GM18909 (cell line): ENCODE measurements around the gene TNFSF13B.
"Not testable (repeated sequence)": the region's sequence is repeated elsewhere in the genome, so short reads cannot be mapped to it uniquely, and the experiment has no call there.

ENCODE experiments used
- ATAC-seq: cut with Tn5 transposase; IDR thresholded peaks from one replicate; pipeline ENCODE4 v1.9.1; 2021; ENCODE audit warnings: mild to moderate bottlenecking; ENCODE audit not compliant: unreplicated experiment, poor library complexity

TNFSF13B gene, protein sequence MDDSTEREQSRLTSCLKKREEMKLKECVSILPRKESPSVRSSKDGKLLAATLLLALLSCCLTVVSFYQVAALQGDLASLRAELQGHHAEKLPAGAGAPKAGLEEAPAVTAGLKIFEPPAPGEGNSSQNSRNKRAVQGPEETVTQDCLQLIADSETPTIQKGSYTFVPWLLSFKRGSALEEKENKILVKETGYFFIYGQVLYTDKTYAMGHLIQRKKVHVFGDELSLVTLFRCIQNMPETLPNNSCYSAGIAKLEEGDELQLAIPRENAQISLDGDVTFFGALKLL

DNA sequence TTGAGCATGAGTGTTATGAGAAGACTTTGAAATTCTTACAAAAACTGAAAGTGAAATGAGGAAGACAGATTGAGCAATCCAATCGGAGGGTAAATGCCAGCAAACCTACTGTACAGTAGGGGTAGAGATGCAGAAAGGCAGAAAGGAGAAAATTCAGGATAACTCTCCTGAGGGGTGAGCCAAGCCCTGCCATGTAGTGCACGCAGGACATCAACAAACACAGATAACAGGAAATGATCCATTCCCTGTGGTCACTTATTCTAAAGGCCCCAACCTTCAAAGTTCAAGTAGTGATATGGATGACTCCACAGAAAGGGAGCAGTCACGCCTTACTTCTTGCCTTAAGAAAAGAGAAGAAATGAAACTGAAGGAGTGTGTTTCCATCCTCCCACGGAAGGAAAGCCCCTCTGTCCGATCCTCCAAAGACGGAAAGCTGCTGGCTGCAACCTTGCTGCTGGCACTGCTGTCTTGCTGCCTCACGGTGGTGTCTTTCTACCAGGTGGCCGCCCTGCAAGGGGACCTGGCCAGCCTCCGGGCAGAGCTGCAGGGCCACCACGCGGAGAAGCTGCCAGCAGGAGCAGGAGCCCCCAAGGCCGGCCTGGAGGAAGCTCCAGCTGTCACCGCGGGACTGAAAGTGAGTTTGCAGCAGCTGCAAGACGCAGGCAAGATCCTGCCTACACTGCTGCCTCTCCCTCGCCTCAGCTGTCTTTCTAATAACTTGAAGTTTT, at the start of gene TNFSF13B:
Gene TNFSF13B, plus strand, starts transcription at position 118 of the 728 bp plus-strand sequence. Its CDS starts 178 bp downstream, at position 296.
- peak; percentile 76 for ATAC-seq

DNA sequence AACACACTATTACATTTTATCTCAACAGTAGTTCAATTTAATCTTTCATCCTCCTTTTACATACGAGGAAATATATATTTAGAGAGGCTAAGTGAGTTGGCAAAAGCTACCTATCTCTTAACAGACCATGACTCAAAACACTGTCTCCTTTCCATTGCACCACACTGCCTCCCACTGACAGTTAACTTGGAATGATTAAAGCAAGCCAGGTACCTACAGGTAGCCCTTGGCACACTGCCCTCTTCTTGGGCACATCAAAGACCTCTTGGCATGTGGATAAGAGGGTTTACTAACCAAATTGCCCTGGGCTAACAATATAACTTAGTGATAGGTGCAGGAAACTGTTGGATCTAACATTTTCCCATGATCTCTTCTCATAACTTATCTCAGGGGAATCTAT, 49.5 kb upstream of the TNFSF13B start:
- ATAC-seq, result no peak

DNA sequence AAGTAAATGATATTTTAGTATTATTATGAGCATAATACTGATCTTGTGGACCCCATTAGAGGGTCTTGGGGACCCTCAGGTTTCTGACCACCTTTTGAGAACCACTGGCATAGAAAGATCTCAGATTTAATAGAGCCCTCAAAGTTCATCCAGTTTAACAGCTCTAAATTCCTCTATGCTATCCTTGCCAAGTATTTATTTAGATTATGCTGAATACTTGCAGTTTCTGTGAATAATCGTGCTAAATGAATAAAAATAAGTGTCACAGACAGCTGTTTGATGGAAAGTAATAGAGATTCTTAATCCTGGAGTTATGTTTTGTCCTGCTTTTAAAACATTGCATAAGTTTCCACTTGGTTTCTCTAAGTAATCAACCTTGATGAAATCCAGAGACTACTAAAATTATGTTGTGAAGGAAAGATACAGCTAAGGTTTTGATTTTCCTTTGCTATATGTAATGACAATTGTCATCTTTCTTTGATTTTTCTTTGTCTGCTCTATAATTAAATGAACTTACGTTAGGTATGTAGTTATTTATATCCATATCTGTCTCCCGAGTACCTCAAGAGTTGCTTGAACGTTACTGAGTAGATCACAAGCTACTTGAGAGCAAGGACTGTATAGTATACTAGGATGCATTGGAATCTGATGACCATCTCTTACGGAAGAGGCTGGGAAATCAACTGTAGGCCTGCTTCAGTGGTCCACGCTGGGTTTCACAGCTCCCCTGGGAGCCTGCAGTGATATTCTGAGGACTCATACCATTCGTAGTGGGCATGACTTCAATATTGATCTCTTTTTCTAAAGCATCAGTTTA, 45.6 kb upstream of the TNFSF13B start:
- no peak for ATAC-seq

DNA sequence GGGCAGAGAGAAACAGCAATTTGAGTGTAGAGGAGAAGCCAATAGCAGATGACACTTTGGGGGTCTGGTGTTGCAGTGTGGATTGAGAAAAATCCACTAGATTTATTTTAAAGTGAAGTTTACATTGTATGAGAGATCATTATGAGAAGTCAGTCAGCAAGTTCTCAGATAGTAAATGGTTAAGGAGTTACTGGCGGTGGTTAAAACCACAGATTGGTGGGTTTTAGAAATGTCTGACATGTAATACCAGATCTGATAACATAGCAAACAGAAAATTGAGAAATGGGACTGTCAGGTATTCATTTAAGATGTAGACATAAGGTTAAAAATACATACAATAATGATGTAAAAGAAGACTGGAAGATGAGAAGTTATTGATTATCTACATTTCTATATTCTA, 44.1 kb upstream of the TNFSF13B start:
- ATAC-seq, result peak; percentile 70

DNA sequence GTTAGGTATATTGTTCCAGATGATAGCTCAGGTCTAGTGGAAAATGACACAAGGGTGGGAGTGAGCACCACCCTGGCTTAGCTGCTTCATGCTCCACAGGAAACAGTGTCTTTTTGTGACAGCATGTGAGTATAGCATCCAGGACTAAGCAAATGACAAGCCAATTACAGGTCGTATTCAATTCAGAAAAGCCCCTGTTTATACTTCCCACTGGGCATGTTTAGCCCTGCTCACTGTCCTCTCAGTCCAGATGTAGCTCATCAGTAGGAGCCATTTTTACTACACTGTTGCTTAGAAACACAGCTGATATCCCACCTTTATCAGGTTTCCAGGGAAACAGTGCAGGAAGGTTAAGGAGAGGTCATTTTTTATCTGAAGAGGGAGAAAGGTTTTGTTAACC, 43.3 kb upstream of the TNFSF13B start:
- peak; percentile 32 for ATAC-seq

DNA sequence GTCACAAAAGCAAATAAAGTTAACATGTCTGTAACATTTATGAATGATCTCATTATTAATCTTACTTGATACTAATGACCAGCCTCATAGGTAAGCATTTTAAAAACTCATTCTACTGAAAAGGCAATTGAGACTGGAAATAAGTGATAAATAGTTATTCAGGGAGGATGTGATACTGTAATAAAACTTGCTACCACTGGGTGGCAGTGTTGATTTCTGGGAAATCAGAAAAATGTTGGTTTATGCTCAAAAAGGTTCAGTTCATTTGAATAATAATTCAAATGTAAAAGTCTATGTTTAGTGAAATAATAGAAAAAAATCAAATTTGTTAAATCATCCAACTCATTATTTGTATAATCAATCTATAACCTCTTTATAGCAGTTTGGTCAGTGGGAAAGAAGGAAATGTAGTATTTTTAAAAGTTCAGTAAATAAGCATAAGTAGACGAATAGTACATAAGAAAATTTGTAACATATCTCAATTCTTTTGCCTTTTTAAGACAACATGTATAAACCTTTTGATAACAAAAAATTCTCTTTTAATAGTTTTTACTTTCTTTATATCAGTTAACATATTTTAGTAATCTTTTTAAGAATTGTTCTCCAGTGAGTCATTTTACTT, 41.8 kb upstream of the TNFSF13B start:
- no peak for ATAC-seq

DNA sequence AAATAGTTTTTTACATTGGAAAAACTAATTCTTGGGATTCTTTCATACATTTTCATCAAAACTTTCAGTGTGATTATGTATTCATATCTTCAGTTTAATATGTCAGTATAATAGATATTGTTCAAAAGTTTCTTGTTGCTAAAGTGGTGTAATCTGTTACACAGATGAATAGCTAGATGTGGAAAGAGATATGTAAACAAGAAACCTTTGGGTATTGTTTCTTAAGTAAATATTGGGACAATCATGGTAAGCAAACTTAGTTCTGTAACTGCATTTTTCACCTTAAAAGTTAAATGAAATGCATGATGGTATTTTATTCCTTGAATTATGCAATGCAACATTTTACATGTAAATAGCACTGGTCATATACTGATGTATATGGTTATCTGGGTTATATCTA, 39.1 kb upstream of the TNFSF13B start:
- no peak for ATAC-seq

DNA sequence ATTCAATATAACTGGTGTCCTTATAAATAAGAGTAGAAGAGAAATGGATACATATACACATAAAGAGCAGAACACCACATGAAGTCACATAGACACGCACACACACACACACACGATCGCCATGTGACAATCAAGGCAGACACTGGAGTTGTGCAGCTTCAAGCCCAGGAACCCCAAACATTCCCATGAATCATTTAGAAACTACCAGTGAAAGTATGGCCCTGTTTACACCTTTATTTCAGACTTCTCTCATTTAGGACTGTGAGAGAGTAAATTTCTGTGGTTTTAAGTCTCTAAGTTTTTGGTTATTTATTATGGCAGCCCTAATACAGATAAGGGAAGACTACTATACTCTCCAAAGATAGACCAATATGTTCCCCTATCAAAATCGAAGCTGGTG, 20.4 kb upstream of the TNFSF13B start:
- no peak for ATAC-seq

DNA sequence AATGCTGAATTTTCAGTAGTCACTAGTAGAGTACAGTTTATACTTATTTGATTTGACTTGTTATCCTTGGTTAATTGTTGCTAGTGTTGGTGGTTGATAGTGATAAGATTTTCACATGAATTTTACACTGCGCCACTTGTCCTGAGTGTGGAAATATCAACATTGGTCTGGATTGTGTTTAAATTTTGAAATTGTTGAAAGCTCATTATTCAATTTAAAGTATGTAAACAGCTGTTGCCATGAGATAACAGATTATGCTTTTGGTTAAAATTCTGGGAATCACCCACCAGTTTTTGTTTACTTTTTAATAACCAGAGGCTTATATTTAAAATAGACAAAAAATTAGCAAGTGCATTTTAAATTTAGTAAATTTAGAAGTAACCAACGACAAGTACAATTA, 12.3 kb upstream of the TNFSF13B start:
- ATAC-seq, result no peak

DNA sequence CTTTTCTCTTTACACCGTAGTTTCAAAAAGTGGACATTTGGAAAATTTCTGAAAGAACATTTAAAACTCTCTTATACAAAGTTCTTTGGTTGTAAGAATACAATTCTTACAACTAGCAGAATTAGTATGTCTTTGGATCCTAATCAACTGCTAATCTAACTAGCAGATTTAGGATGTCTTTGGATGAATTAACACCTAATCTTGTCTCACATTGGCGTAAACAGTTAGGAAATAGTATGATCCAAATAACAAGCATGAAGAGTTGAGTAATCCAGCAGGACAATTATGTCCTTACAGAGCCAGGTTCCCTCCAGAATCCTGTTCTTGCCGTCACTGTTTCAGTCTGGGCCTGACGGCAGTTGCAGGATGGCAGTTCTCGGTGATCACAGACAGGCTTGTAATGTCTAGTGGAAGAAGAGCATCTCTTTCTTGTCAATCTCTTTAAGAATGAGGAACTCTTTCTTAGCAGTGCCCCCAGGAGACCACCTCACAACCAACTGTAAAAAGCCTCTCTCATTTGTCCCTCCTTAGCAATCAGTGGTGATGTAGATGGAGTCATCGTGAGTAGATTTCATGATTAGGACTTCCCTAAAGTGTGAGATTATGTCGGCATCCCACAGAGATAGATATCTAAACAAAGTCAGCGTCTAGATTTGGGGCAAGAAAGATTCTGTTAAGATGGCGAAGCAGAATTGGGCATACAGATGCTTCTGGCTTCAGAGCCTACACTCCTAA, 5.7 kb upstream of the TNFSF13B start:
- ATAC-seq, result no peak

DNA sequence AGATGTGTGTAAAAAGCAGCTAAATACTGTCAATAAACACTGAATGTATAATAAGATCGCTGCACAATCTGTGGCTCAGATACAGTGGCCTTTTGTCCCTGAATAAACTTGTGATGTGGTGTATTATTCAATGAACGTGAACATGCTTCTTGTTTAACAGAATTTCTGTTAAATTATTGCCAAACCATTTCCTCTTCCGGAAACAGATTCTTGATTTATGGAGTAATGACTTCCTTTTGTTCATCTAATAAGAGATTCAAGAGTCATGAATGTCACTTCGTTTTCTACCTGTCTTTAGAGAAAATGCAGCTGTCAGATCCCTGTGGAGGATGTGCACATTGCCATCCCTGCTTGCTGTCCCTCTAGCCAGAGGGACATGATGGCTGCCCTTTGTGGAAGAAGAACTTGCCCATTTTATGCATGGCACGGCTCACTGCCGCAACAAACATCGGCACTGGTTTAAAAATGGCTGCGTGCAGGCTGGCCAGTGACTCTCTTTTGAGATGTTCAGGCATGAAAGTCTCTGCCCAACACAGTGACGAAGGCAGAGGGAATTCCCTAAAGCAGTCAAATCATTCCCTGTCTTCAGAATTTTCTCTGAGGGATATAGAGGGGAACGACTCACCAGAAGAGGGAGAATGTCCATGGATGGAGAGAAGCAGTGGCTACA, 3.1 kb upstream of the TNFSF13B start:
- no peak for ATAC-seq

DNA sequence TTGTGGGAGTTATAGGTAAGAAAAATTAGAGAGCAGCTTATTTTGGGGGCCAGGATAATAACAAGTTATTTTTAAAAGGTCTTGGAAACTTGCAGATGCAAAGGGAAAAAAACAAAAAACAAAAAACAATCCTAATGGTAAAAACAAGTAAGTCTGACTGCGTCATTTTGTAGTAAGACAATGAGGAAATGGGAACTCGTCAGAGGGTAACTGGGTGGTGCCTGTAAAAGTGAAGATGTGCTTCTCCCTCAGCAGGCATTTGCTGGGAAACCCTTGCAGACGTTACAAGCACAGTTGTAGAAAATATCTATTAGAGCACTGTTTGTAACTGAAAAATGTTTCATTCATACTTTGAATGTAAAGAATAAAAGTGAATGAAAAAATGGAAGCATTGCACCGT, 2.2 kb upstream of the TNFSF13B start:
- ATAC-seq, result no peak

DNA sequence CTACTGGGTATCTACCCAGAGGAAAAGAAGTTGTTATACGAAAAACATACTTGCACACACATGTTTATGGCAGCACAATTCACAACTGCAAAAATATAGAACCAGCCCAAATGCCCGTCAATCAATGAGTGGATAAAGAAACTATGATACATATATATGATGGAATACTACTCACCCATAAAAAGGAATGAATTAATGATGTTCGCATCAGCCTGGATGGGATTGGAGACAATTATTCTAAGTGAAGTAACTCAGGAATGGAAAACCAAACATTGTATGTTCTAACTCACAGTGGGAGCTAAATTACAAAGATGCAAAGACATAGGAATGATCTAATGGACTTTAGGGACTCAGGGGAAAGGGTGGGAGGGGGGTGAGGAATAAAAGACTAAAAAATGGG, 1.7 kb upstream of the TNFSF13B start:
- not testable (repeated sequence) for ATAC-seq

DNA sequence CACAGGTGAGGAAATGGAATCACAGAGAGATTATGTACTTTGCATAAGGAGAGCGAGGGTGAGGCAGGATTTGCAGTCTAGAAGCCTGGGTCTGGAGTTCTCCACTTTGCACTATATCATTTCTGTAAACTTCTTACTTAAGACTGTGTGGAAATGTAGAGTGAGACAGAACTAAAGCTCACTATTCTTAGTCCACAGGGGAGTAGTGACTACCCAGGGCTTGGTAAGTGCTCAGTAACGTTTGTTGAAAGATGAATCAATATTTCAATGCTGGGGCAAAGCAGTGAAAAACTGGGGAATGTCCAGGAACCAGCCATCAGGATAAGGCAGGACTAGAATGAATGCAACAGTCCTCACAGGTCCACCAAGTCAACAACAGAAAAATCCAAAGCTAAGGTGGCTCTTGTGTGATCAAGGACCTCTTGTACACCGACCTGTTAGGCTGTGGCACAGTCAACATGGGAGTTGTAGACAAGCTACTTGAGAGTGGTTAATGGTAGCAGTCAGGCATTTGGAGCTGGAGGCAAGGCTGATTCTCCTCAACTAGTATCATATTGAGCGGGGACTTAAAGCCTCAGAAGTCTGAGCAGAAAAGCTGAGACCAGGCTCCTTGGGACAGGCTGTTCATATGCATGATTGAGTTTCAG, 929 bp upstream of the TNFSF13B start:
- ATAC-seq, result peak; percentile 26

DNA sequence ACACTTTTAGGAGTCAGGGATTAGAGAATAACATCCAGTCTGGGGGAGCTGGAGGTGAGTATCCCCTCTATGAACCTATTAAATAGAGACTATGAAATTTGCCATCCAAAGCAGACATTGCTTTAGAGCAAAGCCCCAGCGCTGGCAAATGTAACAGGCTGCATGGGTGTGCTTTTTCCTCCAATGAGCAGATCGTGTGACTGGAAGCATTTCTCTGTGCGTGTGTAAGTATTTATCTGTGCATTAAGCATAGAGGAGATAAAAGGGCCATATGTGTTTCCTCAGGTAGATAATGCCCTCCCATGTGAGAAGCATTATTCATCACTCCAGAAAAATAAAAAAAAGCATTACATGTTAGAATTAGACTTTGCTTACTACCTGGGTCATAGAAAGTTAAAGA, 924 bp downstream of the TNFSF13B start:
- ATAC-seq, result peak; percentile 13

DNA sequence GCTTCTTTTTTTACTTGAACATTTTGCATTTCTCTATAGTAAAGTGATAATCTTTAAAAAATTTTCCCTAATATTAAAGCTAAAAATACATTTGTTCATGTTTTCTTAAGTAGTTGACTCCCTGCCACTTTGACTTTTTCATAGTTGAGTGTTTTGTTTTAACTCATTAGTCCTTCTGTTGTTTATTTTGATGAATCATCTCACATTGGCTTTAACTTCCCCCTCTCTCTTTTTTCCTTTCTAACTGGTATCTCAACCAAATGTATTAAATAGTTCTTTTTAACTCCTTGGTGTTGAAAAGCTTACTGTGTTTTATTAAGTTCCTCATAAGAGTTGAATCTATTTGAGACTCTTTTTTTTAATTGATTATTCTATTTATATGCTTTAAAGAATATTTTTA, 2.8 kb downstream of the TNFSF13B start:
- no peak for ATAC-seq

DNA sequence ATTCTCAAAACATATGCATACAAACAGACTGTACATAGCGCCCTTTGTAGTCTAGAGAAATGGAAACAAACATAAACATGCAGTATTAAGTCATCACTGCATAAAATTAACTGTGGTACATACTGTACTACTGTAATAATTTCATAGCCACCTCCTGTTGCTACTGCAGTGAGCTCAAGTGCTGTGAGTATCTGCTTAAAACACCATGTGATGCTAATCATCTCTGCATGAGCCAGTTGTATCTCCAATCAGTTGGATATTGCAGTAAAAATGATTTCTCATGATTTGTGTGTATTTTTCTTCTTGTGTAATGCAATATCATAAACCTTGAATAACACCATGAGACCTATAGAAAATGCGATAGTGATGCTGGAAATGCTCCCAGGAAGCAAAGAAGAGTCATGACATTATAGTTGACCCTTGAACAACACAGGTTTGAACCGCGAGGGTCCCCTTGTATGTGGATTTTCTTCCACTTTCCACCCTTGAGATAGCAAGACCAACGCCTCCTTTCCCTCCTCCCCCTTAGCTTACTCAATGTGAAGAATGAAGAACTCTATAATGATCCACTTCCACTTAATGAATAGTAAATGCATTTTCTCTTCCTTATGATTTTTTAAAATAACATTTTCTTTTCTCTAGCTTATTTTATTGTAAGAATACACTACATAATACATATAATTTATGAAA, 4.1 kb downstream of the TNFSF13B start:
- no peak for ATAC-seq

DNA sequence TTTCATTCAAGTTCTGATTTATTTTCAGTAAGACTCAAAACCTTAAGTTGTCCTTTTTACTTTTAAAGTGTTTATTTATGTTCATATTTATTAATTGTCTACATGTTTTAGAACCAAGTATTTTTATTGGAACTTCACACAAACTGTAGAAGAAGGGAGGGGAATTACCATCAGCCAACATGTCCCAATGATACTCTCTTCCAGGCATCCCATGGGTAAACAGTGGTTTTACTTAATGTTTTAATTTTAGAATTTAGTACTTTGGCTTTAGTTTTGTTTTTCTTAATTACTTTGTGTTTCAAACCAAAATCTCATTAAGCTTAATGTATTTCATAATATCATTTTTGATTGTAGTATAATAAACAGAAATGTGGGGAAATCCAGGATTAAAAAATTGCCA, 5.2 kb downstream of the TNFSF13B start:
- no peak for ATAC-seq
